HepG2 (cell line): Measurements from ENCODE around the gene ZNF563. TPM values are rescaled to one million over a fixed set of nuclear protein-coding genes. Genes with fewer than 3 reads are reported as not detected.

ENCODE experiments used
- BORCS8-MEF2B ChIP-seq: sonication (generic); formaldehyde crosslinking; IDR thresholded peaks from 2 replicates; pipeline ENCODE4 v1.8.0; 2022; ENCODE audit warnings: mild to moderate bottlenecking, missing genetic modification reagents
- HNF4A ChIP-seq: sonication (generic); formaldehyde crosslinking; IDR thresholded peaks from 2 replicates; pipeline ENCODE4 v1.4.0; 2020; ENCODE audit warnings: missing genetic modification reagents
- HNRNPL ChIP-seq: fragments of 200-400 bp; formaldehyde crosslinking; IDR thresholded peaks from 2 replicates; pipeline ENCODE4 v1.6.1; 2017; ENCODE audit warnings: mild to moderate bottlenecking, low read depth, low read length
- HOXA5 ChIP-seq: sonication (generic); formaldehyde crosslinking; IDR thresholded peaks from 2 replicates; pipeline ENCODE4 v1.4.0; 2020; ENCODE audit warnings: missing genetic modification reagents
- IRX3 ChIP-seq: sonication (generic); formaldehyde crosslinking; IDR thresholded peaks from 2 replicates; pipeline ENCODE4 v1.8.1; 2023; ENCODE audit warnings: mild to moderate bottlenecking, low read depth, missing genetic modification reagents, borderline replicate concordance
- KAT7 ChIP-seq: IDR thresholded peaks from 2 replicates; pipeline ENCODE4 v1.6.1; 2018; ENCODE audit warnings: borderline replicate concordance, missing compliant biosample characterization
- NR2F1 ChIP-seq, 2 experiments: fragments of 450-650 bp in 1 of 2; formaldehyde crosslinking in 1 of 2; IDR thresholded peaks; 2 replicates each; pipeline versions ENCODE4 v1.5.0 to v1.6.1; 2016 to 2020; ENCODE audit warnings: mild to moderate bottlenecking in 1 of 2, missing compliant biosample characterization in 1 of 2, missing genetic modification reagents in 1 of 2, moderate library complexity in 1 of 2
- PBX2 ChIP-seq: IDR thresholded peaks from 2 replicates; pipeline ENCODE4 v1.6.1; 2016; ENCODE audit warnings: control low read depth
- REPIN1 ChIP-seq: sonication (generic); formaldehyde crosslinking; IDR thresholded peaks from 2 replicates; pipeline ENCODE4 v1.8.0; 2022; ENCODE audit warnings: missing genetic modification reagents, low read depth, mild to moderate bottlenecking, borderline replicate concordance
- TFAP4 ChIP-seq: sonication (generic); IDR thresholded peaks from 2 replicates; pipeline ENCODE4 v1.6.1; 2016; ENCODE audit warnings: low read depth, borderline replicate concordance
- U2AF2 ChIP-seq: fragments of 200-400 bp; formaldehyde crosslinking; IDR thresholded peaks from 2 replicates; pipeline ENCODE4 v1.6.1; 2017; ENCODE audit warnings: low read depth, mild to moderate bottlenecking, low read length
- ZNF264 ChIP-seq: sonication (generic); formaldehyde crosslinking; IDR thresholded peaks from 2 replicates; pipeline ENCODE4 v1.4.0; 2020; ENCODE audit warnings: missing genetic modification reagents
- ZNF318 ChIP-seq: sonication (generic); formaldehyde crosslinking; IDR thresholded peaks from 2 replicates; pipeline ENCODE4 v1.4.0; 2020; ENCODE audit warnings: mild to moderate bottlenecking, missing genetic modification reagents
- ZNF709 ChIP-seq: sonication (generic); formaldehyde crosslinking; IDR thresholded peaks from 2 replicates; pipeline ENCODE4 v1.5.0; 2020; ENCODE audit warnings: mild to moderate bottlenecking, missing genetic modification reagents
- ZNF800 ChIP-seq: sonication (generic); formaldehyde crosslinking; IDR thresholded peaks from 2 replicates; pipeline ENCODE4 v1.4.0; 2020; ENCODE audit warnings: missing genetic modification reagents
- polyA plus RNA-seq, 8 experiments: library from polyadenylated mRNA; depleted of rRNA in 3 of 8; stranded (reverse) in 7 of 8; unstranded in 1 of 8; fragments of >200 nt; fragmentation: Illumina TruSeq in 4 of 8; extraction: Trizol in 4 of 8; gene quantifications; 2 replicates each; pipeline versions ENCODE4 v1.2.1 to v1.2.3, GENCODE V29; 2011 to 2016; ENCODE audit warnings: low read depth in 4 of 8, missing spikeins in 1 of 8, mixed read lengths in 1 of 8; ENCODE audit not compliant: insufficient read depth in 1 of 8
- total RNA-seq, 5 experiments: library from RNA; depleted of rRNA; stranded (reverse); fragments of >200 nt; fragmentation: Illumina TruSeq; extraction: Trizol; gene quantifications; 2 replicates each; pipeline ENCODE4 v1.2.3, GENCODE V29; 2016; ENCODE audit warnings: low read depth in 1 of 5

The ZNF563 gene
- total and polyA plus RNA-seq, 2 of the 13 experiments (the other 11 are each of a cell fraction or from before 2014, with no cell fraction given) = 7.5 to 19.5 TPM

- peak; percentile 43; the same call in 1 of the 2 replicates for TF ChIP-seq ZNF800
- peak; percentile 93 for TF ChIP-seq PBX2 (CRISPR knock-in tag)
- TF ChIP-seq REPIN1 (CRISPR knock-in tag) = peak; percentile 6; the same call in 1 of the 2 replicates
- no peak for TF ChIP-seq TFAP4
- TF ChIP-seq IRX3 (CRISPR knock-in tag) = 0 out of 2 replicates have a peak, but pooled peaks have one; percentile 43
- peak; percentile 87 to 94 for TF ChIP-seq NR2F1 (CRISPR knock-in tag; IDR thresholded peaks at IDR 0.05)
- TF ChIP-seq ZNF264 (CRISPR knock-in tag) = 0 out of 2 replicates have a peak, but pooled peaks have one; percentile 61
- 0 out of 2 replicates have a peak, but pooled peaks have one; percentile 5 for TF ChIP-seq HNRNPL
- peak; percentile 52; the same call in 1 of the 2 replicates for TF ChIP-seq HNF4A (CRISPR knock-in tag)
- TF ChIP-seq KAT7 = peak; percentile 80; the same call in 1 of the 2 replicates
- peak; percentile 38; the same call in 1 of the 2 replicates for TF ChIP-seq ZNF318
- TF ChIP-seq BORCS8-MEF2B = no peak; the same call in 1 of the 2 replicates
- no peak for TF ChIP-seq U2AF2
- no peak for TF ChIP-seq ZNF709 (CRISPR knock-in tag)
- TF ChIP-seq HOXA5 (CRISPR knock-in tag) = peak; percentile 50
Measured at GRCh38 chr19:12294249-12295158, 38.9 kb downstream of the ZNF563 start, which contains the start of gene ZNF44 (continued).
